Activated CD4-positive, alpha-beta T cell treated with anti-CD3 and anti-CD28 coated beads, Interleukin-2, Interleukin-6, amounts not matched to agents 100 ng/mL and 50 ng/mL, durations not matched to agents 16 hours and 8 hours (primary cell): Measurements from ENCODE around the gene SLC44A3.
"Not testable (repeated sequence)": the region's sequence is repeated elsewhere in the genome, so short reads cannot be mapped to it uniquely, and the experiment has no call there.

Experiments used
- DNase-seq: peaks from one replicate; pipeline ENCODE4 v3.0.0-alpha.2; 2020

The SLC44A3 gene

DNA sequence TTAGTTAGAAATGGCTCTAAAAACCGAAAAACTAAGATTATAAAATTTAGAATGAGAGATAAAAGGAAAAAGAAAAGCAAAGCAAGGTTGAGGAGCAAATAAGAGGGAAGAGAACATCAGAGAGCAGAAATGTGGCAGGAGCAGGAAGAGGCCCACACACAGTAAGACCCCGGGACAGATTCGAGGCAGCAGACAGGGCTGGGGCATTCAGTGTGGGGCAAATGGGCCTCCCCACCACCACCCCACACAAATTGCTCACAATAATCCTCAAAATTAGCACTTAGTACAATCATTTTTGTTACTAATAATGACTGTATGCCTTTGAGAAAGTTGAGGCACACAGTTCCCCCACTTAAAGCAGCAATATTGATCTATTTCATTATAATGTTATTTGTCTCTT is 17.1 kb upstream of the SLC44A3 start:
- DNase-seq = no peak

DNA sequence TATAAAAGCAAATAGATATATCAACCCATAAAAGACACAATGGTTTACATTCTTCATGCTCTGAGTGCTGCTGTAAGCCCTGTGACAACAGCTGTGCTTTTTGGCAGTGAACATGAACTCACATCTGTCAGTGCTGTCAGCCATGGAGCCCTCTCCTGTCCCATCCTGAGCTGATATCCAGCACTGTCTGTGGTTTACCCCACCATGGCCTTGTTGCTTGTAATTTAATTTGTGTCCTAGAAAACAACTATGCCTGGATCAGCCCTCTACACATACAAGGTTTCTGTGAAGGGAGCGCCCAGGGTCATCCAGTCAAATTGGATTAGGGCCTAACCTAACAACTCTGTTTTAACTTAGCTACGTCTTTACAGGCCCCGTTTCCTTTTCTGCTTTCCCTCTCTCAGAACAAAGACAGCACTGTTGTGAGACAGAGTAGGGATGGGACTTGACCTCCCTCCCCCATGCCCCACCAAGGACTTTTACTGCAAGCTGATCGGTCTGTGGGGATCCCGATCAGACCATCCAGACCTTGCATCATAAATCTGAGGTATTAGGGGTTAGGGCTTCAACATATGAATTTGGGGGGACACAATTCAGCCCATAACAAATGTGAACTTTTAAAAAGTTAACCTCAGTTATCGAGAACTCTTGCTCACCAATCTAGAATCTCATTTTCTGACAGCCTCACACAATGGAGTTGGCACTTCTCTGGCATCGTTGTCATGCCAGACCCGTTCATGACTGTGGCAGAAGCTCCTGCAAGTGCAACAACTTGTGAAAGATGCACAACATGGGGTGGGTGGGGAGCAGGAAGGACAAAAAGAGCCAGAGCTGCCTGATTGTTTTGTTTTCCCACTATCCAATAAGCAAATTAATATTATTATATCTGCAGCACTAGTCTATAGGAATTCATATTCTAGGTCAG is 16.4 kb upstream of the SLC44A3 start:
- no peak for DNase-seq

DNA sequence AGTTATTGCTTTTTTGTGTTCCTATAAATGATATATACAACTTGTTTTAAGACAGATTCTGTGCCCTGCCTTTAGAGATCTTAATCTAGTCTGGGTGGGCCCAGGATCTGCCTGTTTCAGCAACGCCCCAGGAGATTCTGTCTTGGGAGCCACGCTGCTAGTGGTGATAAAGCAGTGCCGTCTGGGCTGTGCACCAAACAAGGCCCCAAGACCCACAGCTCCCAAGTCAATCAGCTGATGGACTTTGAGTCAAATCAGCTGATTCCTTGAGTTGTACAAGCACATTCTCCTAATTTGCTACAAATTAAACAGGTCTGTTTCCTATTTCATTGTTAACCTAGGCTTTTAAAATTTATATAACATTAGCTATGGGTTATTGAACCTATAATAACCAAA is 15.7 kb upstream of the SLC44A3 start:
- DNase-seq = no peak

DNA sequence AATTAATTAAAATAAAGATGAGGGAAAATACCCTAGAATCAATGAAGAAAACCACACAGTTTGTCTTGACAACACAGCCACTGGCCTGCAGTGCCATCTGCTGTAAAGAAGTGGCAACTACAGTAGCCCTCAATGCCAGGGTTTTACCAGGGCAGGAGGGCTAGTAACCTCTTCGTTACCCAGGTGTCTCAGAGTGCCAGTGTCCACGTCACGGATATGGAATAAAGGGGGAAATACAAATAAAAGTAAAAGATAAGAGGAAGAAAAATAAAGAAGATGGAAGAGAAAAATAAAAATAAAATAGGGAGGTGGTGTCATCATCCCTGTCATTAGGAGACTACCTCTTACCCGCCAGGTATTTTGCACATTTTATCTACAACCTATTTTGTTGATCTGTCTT is 14.2 kb upstream of the SLC44A3 start:
- DNase-seq = peak; percentile 64

GRCh38 chr1:94806441-94806871 is 13.7 kb upstream of the SLC44A3 start:
- DNase-seq = no peak

DNA sequence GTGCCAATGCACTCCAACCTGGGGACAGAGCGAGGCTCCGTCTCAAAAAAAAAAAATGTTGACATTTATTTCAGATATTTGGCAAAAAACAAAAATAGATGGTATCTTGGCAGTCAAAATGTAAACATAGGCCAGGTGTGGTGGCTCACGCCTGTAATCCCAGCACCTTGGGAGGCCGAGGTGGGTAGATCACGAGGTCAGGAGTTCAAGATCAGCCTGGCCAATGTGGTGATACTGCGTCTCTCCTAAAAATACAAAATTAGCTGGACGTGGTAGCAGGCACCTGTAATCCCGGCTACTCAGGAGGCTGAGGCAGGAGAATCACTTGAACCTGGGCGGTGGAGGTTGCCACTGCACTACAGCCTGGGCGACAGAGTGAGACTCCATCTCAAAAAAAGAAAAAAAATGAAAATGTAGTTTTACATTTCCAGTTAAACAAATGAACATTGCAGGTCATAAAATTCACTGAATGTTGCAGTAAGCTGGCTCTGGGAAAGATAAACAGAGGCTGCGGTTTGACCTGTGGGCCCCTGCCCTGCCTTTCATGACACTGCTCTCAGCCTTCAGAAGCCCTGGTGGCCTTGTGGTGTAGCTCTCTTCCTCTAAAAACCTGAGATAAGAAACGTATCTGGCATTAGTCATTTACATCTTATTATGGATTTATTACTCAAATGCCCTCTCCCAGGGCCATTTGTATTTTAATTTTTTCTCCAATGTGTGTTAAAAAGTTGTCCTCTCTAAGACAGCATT is 12.2 kb upstream of the SLC44A3 start:
- no peak for DNase-seq

DNA sequence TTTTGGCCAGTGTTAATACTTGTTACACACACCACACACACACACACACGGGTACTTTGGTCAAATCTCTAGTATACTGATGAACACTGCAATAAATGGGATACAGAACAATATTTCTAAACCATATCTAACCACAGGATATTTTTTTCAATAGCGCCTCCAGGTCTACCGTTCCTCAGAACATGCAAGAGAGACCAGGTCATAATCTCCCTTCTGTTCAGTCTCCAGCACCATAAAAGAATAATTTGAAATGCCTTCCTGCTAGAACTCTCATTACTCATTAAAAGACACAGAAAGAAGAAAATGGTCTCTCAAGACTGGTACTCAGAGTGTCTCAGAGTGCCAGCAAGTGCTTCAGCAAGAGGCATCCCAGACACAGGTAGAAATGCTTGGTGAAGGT is 11.5 kb upstream of the SLC44A3 start:
- DNase-seq = no peak

DNA sequence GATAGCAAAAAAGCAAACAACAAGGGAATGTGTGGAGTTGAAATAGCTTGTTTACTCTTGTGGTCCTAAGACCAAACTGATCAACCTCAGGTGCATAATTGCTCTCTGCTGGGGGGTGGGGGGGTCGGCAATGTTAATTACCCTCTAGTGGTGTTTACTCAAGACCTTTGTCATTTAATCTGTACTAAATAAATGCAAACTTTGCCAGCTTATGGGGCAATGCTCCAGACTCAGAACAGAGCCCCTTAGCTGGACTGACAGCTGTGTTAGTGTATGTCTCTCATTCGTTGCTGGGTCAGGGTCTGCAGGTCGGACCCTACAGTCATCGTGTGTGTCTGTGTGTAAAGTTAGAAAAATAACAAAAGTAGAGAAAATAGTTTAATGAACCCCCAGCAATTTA is 7.2 kb upstream of the SLC44A3 start:
- no peak for DNase-seq

GRCh38 chr1:94816030-94816429 is 4.1 kb upstream of the SLC44A3 start:
- no peak for DNase-seq

DNA sequence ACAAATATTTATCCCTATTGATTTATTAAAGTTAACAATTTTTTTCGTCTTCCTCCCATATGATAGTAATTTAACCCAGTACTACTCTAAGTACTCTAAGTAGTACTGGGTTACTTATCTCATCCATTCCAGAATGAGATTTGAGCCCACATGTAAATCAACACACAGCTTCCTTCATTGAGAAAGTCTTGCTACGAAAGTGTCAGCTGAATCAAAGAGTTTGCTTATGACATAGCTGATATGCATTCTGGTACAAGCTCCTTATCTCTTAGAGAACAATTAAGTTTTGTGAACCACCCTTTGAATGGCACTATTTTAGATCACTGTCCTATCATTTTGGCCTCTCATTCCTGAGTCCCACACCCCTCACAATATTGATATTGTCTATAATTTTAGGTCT is 2.4 kb upstream of the SLC44A3 start:
- no peak for DNase-seq

GRCh38 chr1:94819238-94819944 is 766 bp upstream of the SLC44A3 start:
- no peak for DNase-seq

- DNase-seq = no peak
Observed at GRCh38 chr1:94820936-94821335, 779 bp downstream of the SLC44A3 start.

DNA sequence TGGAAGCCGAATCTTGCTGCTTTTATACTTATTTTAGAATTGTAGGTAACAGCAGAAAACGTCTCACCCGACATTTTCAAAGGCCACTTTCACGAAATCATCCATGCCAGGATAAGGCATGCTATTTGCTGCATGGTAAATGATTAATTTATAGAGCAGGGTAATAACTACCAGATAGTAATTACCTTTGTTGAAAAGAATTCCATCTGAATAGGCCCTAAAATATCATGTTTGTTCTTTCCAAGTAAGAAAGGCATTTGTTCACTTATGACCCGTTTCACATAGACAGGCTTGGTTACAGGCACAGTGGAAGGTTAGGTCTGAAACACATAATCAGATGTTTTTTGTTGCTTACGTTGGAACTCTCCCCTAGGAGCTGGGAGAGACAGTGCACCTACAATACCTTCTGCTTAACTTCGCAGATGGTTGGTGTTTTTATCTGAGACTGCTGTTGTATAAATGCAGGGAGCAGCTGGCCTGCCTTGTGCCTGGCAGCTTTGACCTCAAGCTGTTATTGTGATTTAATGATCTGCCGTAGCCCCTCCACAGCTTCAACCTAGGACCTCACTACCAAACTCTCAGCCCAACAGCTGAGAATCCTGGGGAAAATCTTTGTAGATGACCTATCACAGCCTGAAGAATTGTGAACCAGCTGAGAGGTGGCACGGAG is 1.6 kb downstream of the SLC44A3 start:
- DNase-seq = no peak

DNA sequence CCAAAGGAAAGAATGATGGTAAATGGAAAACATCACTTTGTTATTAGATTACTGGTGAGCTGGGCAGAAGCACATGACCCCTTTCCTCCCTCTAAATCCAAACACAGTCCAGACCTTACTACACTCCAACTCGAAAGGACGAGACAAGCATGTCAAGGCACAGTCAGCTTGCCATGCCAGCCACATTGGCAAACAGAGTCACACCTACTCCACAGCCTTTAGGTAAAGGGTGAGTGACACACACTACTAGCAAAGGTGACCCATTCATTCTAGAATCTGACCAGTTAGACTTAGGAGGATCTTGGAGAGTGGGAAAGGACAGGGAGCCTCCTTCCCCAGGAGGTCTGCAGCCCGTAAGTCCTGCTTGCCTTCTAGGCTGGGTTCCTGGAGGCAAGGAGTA is 3.0 kb downstream of the SLC44A3 start:
- no peak for DNase-seq

- no peak for DNase-seq
Observed at GRCh38 chr1:94825936-94826335, 5.8 kb downstream of the SLC44A3 start.

DNA sequence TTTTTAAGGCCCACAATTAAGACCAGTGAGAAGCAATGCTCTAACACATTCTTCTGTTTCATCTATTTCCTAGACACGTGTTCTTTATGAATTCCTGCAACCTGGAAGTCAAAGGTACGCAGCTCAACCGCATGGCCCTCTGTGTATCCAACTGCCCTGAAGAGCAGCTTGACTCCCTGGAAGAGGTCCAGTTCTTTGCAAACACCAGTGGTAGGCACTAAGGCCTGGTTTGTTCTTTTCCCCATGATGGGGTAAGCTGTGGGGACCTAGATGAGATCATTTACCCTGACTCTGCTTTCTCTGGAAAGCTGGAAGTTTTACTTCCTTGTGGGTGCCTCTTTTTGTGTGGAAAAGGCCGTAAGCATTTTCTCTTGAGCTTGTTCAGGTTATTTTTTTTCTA is 7.3 kb downstream of the SLC44A3 start:
- DNase-seq = no peak

DNA sequence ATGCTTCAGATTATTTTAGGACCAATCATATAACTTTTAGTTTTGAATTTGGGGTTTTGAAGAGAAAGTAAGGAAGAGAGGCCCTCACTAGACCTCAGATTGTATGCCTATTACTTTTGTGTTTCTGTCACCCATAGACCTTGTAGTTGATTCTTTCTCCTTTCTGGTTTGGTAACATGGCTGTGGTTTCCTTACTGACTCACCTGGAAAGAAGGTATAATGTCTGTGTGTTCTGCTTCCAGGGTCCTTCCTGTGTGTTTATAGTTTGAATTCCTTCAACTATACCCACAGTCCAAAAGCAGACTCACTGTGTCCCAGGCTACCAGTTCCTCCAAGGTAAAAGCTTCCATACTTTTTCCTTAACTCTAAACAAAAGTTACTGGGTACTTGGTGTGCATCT is 8.1 kb downstream of the SLC44A3 start:
- DNase-seq = no peak

DNA sequence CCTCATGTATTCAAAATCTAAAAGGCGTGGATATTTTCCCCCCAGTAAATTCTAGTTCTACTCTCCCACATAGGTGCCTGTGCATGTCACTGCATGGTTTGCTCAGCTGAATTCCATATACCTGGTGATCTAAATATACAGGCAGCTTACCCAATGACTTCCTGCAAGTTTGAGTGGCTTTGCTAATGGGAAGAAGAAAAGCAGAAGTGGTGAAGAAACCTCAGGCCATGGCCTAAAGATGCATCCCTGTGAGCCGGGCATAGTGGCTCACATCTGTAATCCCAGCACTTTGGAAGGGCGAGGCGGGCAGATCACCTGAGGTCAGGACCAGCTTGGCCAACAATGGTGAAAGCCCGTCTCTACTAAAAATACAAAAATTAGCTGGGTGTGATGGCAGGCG is 11.5 kb downstream of the SLC44A3 start:
- no peak for DNase-seq

DNA sequence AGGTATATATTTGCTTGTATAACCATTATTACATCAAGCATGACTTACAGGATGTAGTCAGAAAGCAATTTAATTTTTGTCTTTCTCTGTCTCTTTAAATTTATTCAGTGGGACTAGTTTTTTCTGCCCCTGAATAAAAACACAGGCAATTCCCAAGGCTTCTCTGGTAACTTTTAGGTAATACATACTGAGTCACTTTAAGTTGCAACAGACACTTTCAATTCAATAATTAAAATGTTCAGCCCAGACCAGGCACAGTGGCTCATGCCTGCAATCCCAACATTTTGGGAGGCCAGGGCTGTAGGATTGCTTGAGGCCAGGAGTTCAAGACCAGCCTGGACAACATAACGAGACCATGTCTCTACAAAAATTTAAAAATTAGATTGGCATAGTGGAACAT is 12.3 kb downstream of the SLC44A3 start:
- DNase-seq = no peak

DNA sequence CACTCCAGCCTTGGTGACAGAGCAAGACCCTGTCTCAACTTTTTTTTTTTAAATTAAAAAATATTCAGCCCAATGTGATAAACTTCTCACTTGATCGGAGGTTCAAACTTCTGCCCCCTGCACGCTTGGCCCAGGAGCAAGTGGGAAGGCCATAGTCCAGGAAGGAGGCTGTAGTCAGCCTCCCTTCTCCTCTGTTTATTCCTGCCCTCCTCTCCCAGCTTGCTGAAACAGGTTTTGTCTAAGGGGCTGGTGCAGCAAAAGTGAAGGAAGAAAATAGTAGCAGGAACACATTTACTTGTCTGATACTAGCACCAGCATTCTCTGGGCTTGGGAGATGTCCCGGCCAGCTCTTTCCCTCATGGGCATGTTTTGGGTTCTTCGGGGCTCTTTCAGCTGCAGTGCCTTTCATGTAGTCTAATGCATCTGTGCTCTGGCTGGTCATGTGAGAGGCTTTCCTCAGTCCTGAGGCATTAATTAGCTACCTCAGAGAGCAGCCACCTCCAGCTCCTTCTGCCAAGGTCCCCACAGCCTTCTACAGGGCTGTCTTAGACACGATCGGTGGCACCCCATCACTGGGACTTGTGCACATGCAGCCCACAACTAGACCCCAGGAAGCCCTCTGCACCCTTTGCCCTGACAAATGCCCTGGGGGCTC is 12.9 kb downstream of the SLC44A3 start:
- no peak for DNase-seq

DNA sequence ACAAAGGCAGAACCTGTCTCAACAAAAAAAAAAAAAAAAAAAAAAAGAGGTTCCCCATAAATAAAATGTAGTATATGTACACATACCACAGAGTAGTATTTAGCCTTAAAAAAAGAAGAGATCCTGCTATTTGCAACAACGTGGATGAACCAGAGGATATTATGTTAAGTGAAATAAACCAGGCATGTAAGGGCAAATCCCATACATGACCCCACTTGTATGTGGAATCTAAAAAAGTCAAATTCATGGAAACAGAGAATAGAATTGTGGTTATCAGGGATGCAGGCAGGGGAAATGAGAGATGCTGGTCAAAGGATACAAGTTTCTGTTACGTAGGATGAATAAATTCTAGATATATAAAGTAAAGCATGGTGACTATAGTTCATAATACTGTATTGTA is 16.7 kb downstream of the SLC44A3 start:
- no peak for DNase-seq

GRCh38 chr1:94840381-94840780 is 20.2 kb downstream of the SLC44A3 start:
- DNase-seq = not testable (repeated sequence)

DNA sequence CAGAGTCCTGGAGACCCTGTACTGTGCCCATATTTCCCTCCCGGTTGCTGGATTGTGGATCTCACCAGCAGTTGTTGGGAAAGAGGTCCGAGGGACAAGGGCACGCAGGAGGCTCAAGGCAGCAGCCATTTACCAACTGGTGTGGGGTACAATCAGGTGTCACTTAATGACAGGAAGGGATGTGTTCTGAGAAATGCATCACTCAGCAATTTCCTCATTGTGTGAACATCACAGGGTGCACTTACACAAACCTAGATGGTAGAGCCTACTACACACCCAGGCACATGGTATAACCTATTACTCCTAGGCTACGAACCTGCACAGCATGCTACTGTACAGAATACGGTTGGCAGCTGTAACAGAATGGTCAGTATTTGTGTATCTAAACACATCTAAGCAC is 20.7 kb downstream of the SLC44A3 start:
- DNase-seq = no peak
